HG03280 (cell line): ENCODE results near the gene PLPPR3.

Experiments used
- ATAC-seq: cut with Tn5 transposase; IDR thresholded peaks from one replicate; pipeline ENCODE4 v1.9.1; 2021; ENCODE audit warnings: mild to moderate bottlenecking, moderate library complexity; ENCODE audit not compliant: unreplicated experiment

The PLPPR3 gene

GRCh38 chr19:778910-779653 lies 42.7 kb downstream of the PLPPR3 start:
- no peak for ATAC-seq

- no peak for ATAC-seq
Measured at GRCh38 chr19:776549-776948, 45.2 kb downstream of the PLPPR3 start.

- ATAC-seq: no peak
Measured at GRCh38 chr19:772730-773436, 48.9 kb downstream of the PLPPR3 start.

- no peak for ATAC-seq
Measured at GRCh38 chr19:772063-772462, 49.7 kb downstream of the PLPPR3 start.

- no peak for ATAC-seq
Measured at GRCh38 chr19:771332-771785, 50.4 kb downstream of the PLPPR3 start.

GRCh38 chr19:769616-770015 lies 52.1 kb downstream of the PLPPR3 start:
- ATAC-seq: no peak

GRCh38 chr19:768424-768823 lies 53.3 kb downstream of the PLPPR3 start:
- no peak for ATAC-seq

- no peak for ATAC-seq
Measured at GRCh38 chr19:765179-765738, 56.5 kb downstream of the PLPPR3 start.

- no peak for ATAC-seq
Measured at GRCh38 chr19:764301-764700, 57.5 kb downstream of the PLPPR3 start.

GRCh38 chr19:763869-764268 lies 57.9 kb downstream of the PLPPR3 start:
- ATAC-seq: no peak

GRCh38 chr19:763181-763580 lies 58.6 kb downstream of the PLPPR3 start:
- no peak for ATAC-seq
